ENCODE data around the gene PALM2AKAP2. TPM values are rescaled to one million over a fixed set of nuclear protein-coding genes. Genes with fewer than 3 reads are reported as not detected.

Gene PALM2AKAP2
- polyA plus RNA-seq, 1 experiment: 8.7 TPM

- POLR2A ChIA-PET: no interaction called here
These were observed 42.7 kb upstream of the PALM2AKAP2 start for GRCh38 chr9:109737295-109737694.

GRCh38 chr9:109739760-109740159, 40.2 kb upstream of the PALM2AKAP2 start:
- TF ChIP-seq CTCF (IDR thresholded peaks at IDR 0.05; ENCODE audit: insufficient read depth, low read depth, low read length): no peak
- Histone ChIP-seq H3K4me3 (ENCODE audit: low read depth, low read length) (no peak overlapping the region), H3K36me3 (ENCODE audit: control insufficient read depth, insufficient read depth, low read length) (no peaks in the 10 kb centered on the region), H3K27me3 (ENCODE audit: control insufficient read depth, insufficient read depth, low read length) (peaks cover 5% of the 10 kb centered on the region)
- no peak for DNase-seq (ENCODE audit: low read depth)
- ChIA-PET POLR2A (no interaction called here), CTCF (interaction anchor here (1.1 to 2.4 kb wide), 2 partner anchors 28 to 78 kb away, joined by 3 to 9 read pairs; no protein-coding TSS in a partner anchor)

More at GRCh38 chr9:109737295-109737694, 42.7 kb upstream of the PALM2AKAP2 start:
- no peaks in the 10 kb centered on the region for H3K36me3 ChIP-seq (ENCODE audit: control insufficient read depth, insufficient read depth, low read length)
- DNase-seq (ENCODE audit: low read depth): no peak
- CTCF ChIA-PET: no interaction called here
- peaks cover 3% of the 10 kb centered on the region for H3K27me3 ChIP-seq (ENCODE audit: control insufficient read depth, insufficient read depth, low read length)
- TF ChIP-seq CTCF (IDR thresholded peaks at IDR 0.05; ENCODE audit: insufficient read depth, low read depth, low read length): no peak
- H3K4me3 ChIP-seq (ENCODE audit: low read depth, low read length): no peak overlapping the region

GRCh38 chr9:109742776-109743348, 37.1 kb upstream of the PALM2AKAP2 start:
- CTCF ChIA-PET: interaction anchor here (1.3 to 1.7 kb wide), 2 partner anchors 75 to 410 kb away, joined by 3 to 6 read pairs; no protein-coding TSS in a partner anchor
- DNase-seq (ENCODE audit: low read depth): no peak
- Histone ChIP-seq H3K27me3 (ENCODE audit: control insufficient read depth, insufficient read depth, low read length) (peaks cover 2% of the 10 kb centered on the region; the same call in 1 of the 2 replicates), H3K4me3 (ENCODE audit: low read depth, low read length) (no peak overlapping the region), H3K36me3 (ENCODE audit: control insufficient read depth, insufficient read depth, low read length) (no peaks in the 10 kb centered on the region)
- TF ChIP-seq CTCF (IDR thresholded peaks at IDR 0.05; ENCODE audit: insufficient read depth, low read depth, low read length): no peak
- POLR2A ChIA-PET: no interaction called here

GRCh38 chr9:109743696-109744095, 36.3 kb upstream of the PALM2AKAP2 start:
- CTCF ChIA-PET: interaction anchor here (1.7 kb wide), 1 partner anchor 74 kb away, joined by 6 read pairs; no protein-coding TSS in a partner anchor
- H3K4me3 ChIP-seq (ENCODE audit: low read depth, low read length): no peak overlapping the region

More at GRCh38 chr9:109743696-109744095, 36.3 kb upstream of the PALM2AKAP2 start:
- Histone ChIP-seq H3K27me3 (ENCODE audit: control insufficient read depth, insufficient read depth, low read length) (peaks cover 2% of the 10 kb centered on the region; the same call in 1 of the 2 replicates), H3K36me3 (ENCODE audit: control insufficient read depth, insufficient read depth, low read length) (no peaks in the 10 kb centered on the region)
- no peak for TF ChIP-seq CTCF (IDR thresholded peaks at IDR 0.05; ENCODE audit: insufficient read depth, low read depth, low read length)
- DNase-seq (ENCODE audit: low read depth): no peak
- POLR2A ChIA-PET: no interaction called here
